Right lobe of liver (tissue), 6 donors: ENCODE data around the gene CPNE1. TPM values are rescaled to one million over a fixed set of nuclear protein-coding genes. Genes with fewer than 3 reads are reported as not detected.
A peak's percentile ranks its signal among the peaks of the same experiment; 100 is the strongest.

ENCODE experiments used
- ATAC-seq, 4 donors: fragments of 200-7000 bp; cut with Tn5 transposase; one replicate each; pipeline ENCODE4 v1.9.1; 2020; ENCODE audit warnings: mild to moderate bottlenecking in 4 of 4, moderate library complexity in 4 of 4
- DNase-seq, 3 donors: peaks; one replicate each; pipeline ENCODE4 v3.0.0-alpha.2; 2020
- H3K27ac ChIP-seq, 3 donors: fragments of 200-600 bp; one replicate each; pipeline ENCODE4 v1.8.0; 2022
- H3K27me3 ChIP-seq, 2 donors: fragments of 200-600 bp; one replicate each; pipeline ENCODE4 v1.8.0; 2022
- H3K36me3 ChIP-seq, 4 donors: fragments of 200-600 bp; sonication (generic) in 1 of 4; one replicate each; pipeline versions ENCODE4 v1.5.1 to v1.8.0; 2017 to 2022; ENCODE audit warnings: control low read depth in 1 of 4
- H3K4me1 ChIP-seq, 4 donors: fragments of 200-600 bp; sonication (generic) in 1 of 4; one replicate each; pipeline versions ENCODE4 v1.5.1 to v1.8.0; 2017 to 2022; ENCODE audit warnings: control low read depth in 1 of 4
- H3K4me3 ChIP-seq, 3 donors: fragments of 200-600 bp; one replicate each; pipeline ENCODE4 v1.8.0; 2022
- H3K9me3 ChIP-seq, 4 donors: fragments of 200-600 bp; sonication (generic) in 1 of 4; one replicate each; pipeline versions ENCODE4 v1.5.1 to v1.8.0; 2017 to 2022; ENCODE audit warnings: control low read depth in 1 of 4
- CTCF ChIP-seq, 4 donors: fragments of 200-600 bp in 3 of 4; fragments of 450-650 bp in 1 of 4; IDR thresholded peaks; one replicate each; pipeline versions ENCODE4 v1.5.1 to v1.8.0; 2016 to 2022; ENCODE audit warnings: antibody characterized with exemption in 4 of 4, mild to moderate bottlenecking in 2 of 4
- POLR2A ChIP-seq: fragments of 450-650 bp; IDR thresholded peaks from one replicate; pipeline ENCODE4 v1.6.1; 2017; ENCODE audit warnings: antibody characterized with exemption, mild to moderate bottlenecking
- WGBS: methylation state at CpG from one replicate; pipeline ENCODE4 v1.1.6; 2018; ENCODE audit warnings: low coverage, low lambda C conversion rate; ENCODE audit not compliant: insufficient coverage; ENCODE audit errors: missing lambda C conversion rate; 5-methylcytosine and 5-hydroxymethylcytosine counted together
- intact Hi-C, 2 donors: fragments of 100-400 bp; cut with DNase I; formaldehyde crosslinking; loops; one replicate each; pipeline versions ENCODE4 v1.11.2 to v1.14.1; 2022
- total RNA-seq, 6 experiments: library from RNA; depleted of rRNA in 2 of 6; stranded (reverse); fragments of >200 nt in 2 of 6; fragmentation: NEBNext Ultra II Directional in 3 of 6; extraction: Animal tissue kit (Norgen Biotek cat#: 25700) in 3 of 6; gene quantifications; one replicate each; pipeline versions ENCODE4 v1.1.0 to v1.2.4, GENCODE V29; 2016 to 2023
- donor health status: DM: no; HTN: yes; CAD: no.
- donor health status: DM: no; HTN: no; CAD: no.
- donor health status: DM: no; HTN: no; CAD: no.
- donor health status: DM: no; HTN: yes; CAD: no.
- donor health status: DM: no; HTN: yes; CAD: no.

Gene CPNE1
- total RNA-seq, 6 experiments from 2014 or later = 35.5 to 72.0 (median 53.3) TPM

- peak overlapping the region; percentile 68 to 77 (median 71) for H3K27ac ChIP-seq
- intact Hi-C loops = loop anchor here in 1 of 2 donors (10.0 kb wide), 1 partner anchor 185 kb away; no protein-coding TSS in a partner anchor
- WGBS = 16% methylated on average over 6 of the region's 6 CpGs
- peaks cover 14 to 43% (median 26%) of the 10 kb centered on the region in 4 donors for H3K36me3 ChIP-seq
- peak overlapping the region; percentile 82 to 99 (median 95) for H3K4me3 ChIP-seq
- ATAC-seq = no peak
- no peaks in the 10 kb centered on the region for H3K27me3 ChIP-seq
- no peak for TF ChIP-seq CTCF (IDR thresholded peaks at IDR 0.05)
- DNase-seq = no peak
- peaks cover 0 to 13% (median 4%) of the 10 kb centered on the region in 4 donors for H3K4me1 ChIP-seq
- no peaks in the 10 kb centered on the region for H3K9me3 ChIP-seq
Observed at GRCh38 chr20:35699957-35700624, 35.4 kb upstream of the CPNE1 start.

GRCh38 chr20:35699127-35699956, 34.6 kb upstream of the CPNE1 start, which contains the start of the genes NFS1 and ROMO1:
TSS of gene NFS1 (minus strand) at chr20:35699352. CDS start at chr20:35699288, 64 bp downstream.
TSS of gene ROMO1 (plus strand) at chr20:35699405. CDS start at chr20:35699633, 228 bp downstream.
- 0% methylated on average over 16 of the region's 81 CpGs for WGBS
- Histone ChIP-seq H3K36me3 (peaks cover 6 to 39% (median 19%) of the 10 kb centered on the region in 4 donors), H3K27ac (peak within 1 kb of the TSS; percentile 68 to 77 (median 71)), H3K9me3 (no peaks in the 10 kb centered on the region), H3K4me3 (peak within 1 kb of the TSS; percentile 82 to 99 (median 95)), H3K4me1 (peaks cover 0 to 13% (median 6%) of the 10 kb centered on the region in 4 donors), H3K27me3 (no peaks in the 10 kb centered on the region)
- intact Hi-C loops = no loop called here
- TF ChIP-seq POLR2A (peak; percentile 59), CTCF (IDR thresholded peaks at IDR 0.05) (peak; percentile 6 to 37 (median 22))
- DNase-seq = peak; percentile 85 to 88 (median 86)
- peak; percentile 88 to 95 (median 93) for ATAC-seq

GRCh38 chr20:35698298-35699126, 33.8 kb upstream of the CPNE1 start:
- no peak for DNase-seq
- no peak for TF ChIP-seq POLR2A
- TF ChIP-seq CTCF (IDR thresholded peaks at IDR 0.05) = no peak
- intact Hi-C loops = no loop called here
- peaks cover 0 to 13% (median 6%) of the 10 kb centered on the region in 4 donors for H3K4me1 ChIP-seq
- H3K4me3 ChIP-seq = peak overlapping the region; percentile 82 to 99 (median 95)
- H3K27me3 ChIP-seq = no peaks in the 10 kb centered on the region
- WGBS = 5% methylated on average over 26 of the region's 37 CpGs
- H3K9me3 ChIP-seq = no peaks in the 10 kb centered on the region
- peak; percentile 37 to 55 (median 46) for ATAC-seq
- H3K36me3 ChIP-seq = peaks cover 6 to 35% (median 15%) of the 10 kb centered on the region in 4 donors
- peak overlapping the region; percentile 68 to 77 (median 71) for H3K27ac ChIP-seq

GRCh38 chr20:35697696-35698297, 33.1 kb upstream of the CPNE1 start:
- Histone ChIP-seq H3K36me3 (peaks cover 6 to 27% (median 13%) of the 10 kb centered on the region in 4 donors), H3K4me1 (peaks cover 0 to 13% (median 6%) of the 10 kb centered on the region in 4 donors), H3K27me3 (no peaks in the 10 kb centered on the region), H3K27ac (no peak overlapping the region), H3K9me3 (no peaks in the 10 kb centered on the region), H3K4me3 (peak overlapping the region in 2 of 3 donors; percentile 95 to 99)
- no peak for ATAC-seq
- DNase-seq = no peak
- WGBS = 55% methylated on average over 5 of the region's 9 CpGs
- intact Hi-C loops = no loop called here
- no peak for TF ChIP-seq CTCF (IDR thresholded peaks at IDR 0.05)
- no peak for TF ChIP-seq POLR2A
